DND-41 (cell line): ENCODE data around the gene ADGRG6.

Experiments used
- ATAC-seq: fragments of 200-7000 bp; cut with Tn5 transposase; 3 replicates; pipeline ENCODE4 v1.9.1; 2021; ENCODE audit warnings: low read depth; ENCODE audit not compliant: insufficient read depth
- DNase-seq: peaks from one replicate; pipeline ENCODE4 v3.0.0-alpha.2; 2020
- H2AFZ ChIP-seq: 2 replicates; pipeline ENCODE4 v1.6.0; 2012; ENCODE audit warnings: low read depth, low read length
- H3K27ac ChIP-seq: 2 replicates; pipeline ENCODE4 v1.5.1; 2012; ENCODE audit warnings: low read length, inconsistent platforms
- H3K27me3 ChIP-seq: fragments of 200-600 bp; sonication (generic); 2 replicates; pipeline ENCODE4 v1.6.0; 2012; ENCODE audit warnings: low read length, mild to moderate bottlenecking, inconsistent platforms; ENCODE audit not compliant: insufficient read depth, poor library complexity
- H3K36me3 ChIP-seq: 2 replicates; pipeline ENCODE4 v1.5.1; 2012; ENCODE audit warnings: low read length, inconsistent platforms; ENCODE audit not compliant: insufficient read depth
- H3K4me1 ChIP-seq: 2 replicates; pipeline ENCODE4 v1.5.1; 2012; ENCODE audit warnings: mild to moderate bottlenecking, low read length; ENCODE audit not compliant: insufficient read depth
- H3K4me2 ChIP-seq: 2 replicates; pipeline ENCODE4 v1.6.0; 2012; ENCODE audit warnings: mild to moderate bottlenecking, moderate library complexity, low read length, inconsistent platforms; ENCODE audit not compliant: insufficient read depth
- H3K4me3 ChIP-seq, 2 experiments: fragments of 200-600 bp in 1 of 2; shearing (Covaris generic) in 1 of 2; 2 replicates each; pipeline ENCODE4 v1.5.1; 2012 to 2016; ENCODE audit warnings: inconsistent platforms in 2 of 2, low read length in 2 of 2, mild to moderate bottlenecking in 2 of 2, low read depth in 1 of 2, moderate library complexity in 1 of 2
- H3K79me2 ChIP-seq: 2 replicates; pipeline ENCODE4 v1.6.0; 2012; ENCODE audit warnings: low read length, inconsistent platforms; ENCODE audit not compliant: insufficient read depth
- H3K9ac ChIP-seq: 2 replicates; pipeline ENCODE4 v1.6.0; 2012; ENCODE audit warnings: low read depth, mild to moderate bottlenecking, inconsistent platforms, low read length, moderate library complexity
- H3K9me3 ChIP-seq: 2 replicates; pipeline ENCODE4 v1.5.1; 2012; ENCODE audit warnings: low read length, moderate library complexity, mild to moderate bottlenecking, inconsistent platforms; ENCODE audit not compliant: insufficient read depth, severe bottlenecking
- H4K20me1 ChIP-seq: 2 replicates; pipeline ENCODE4 v1.6.0; 2012; ENCODE audit warnings: low read length; ENCODE audit not compliant: insufficient read depth
- CTCF ChIP-seq: IDR thresholded peaks from 2 replicates; pipeline ENCODE4 v1.5.1; 2012; ENCODE audit warnings: borderline replicate concordance, low read length, moderate library complexity, mild to moderate bottlenecking; ENCODE audit not compliant: poor library complexity, severe bottlenecking; ENCODE audit errors: extremely low read depth
- EZH2 ChIP-seq: IDR thresholded peaks from 3 replicates; pipeline ENCODE4 v1.6.1; 2012; ENCODE audit warnings: borderline replicate concordance, low read depth, mild to moderate bottlenecking, moderate library complexity, low read length, inconsistent platforms; ENCODE audit not compliant: severe bottlenecking

The ADGRG6 gene

GRCh38 chr6:142441716-142442115 is 139.9 kb downstream of the ADGRG6 start:
- TF ChIP-seq EZH2, result no peak
- TF ChIP-seq CTCF, result no peak
- Histone ChIP-seq H3K27ac (no peak overlapping the region), H3K9ac (no peak overlapping the region), H3K9me3 (no peaks in the 10 kb centered on the region), H3K4me1 (no peaks in the 10 kb centered on the region), H3K4me2 (no peak overlapping the region), H3K27me3 (peaks cover 2% of the 10 kb centered on the region), H4K20me1 (no peaks in the 10 kb centered on the region), H3K4me3 (no peak overlapping the region), H3K36me3 (no peaks in the 10 kb centered on the region), H3K79me2 (no peaks in the 10 kb centered on the region), H2AFZ (no peak overlapping the region)
- DNase-seq (no peak), ATAC-seq (no peak)

GRCh38 chr6:142443102-142443501 is 141.3 kb downstream of the ADGRG6 start:
- Histone ChIP-seq H3K4me2 (no peak overlapping the region), H3K9me3 (no peaks in the 10 kb centered on the region), H3K27ac (no peak overlapping the region), H3K4me1 (no peaks in the 10 kb centered on the region), H3K27me3 (peaks cover 3% of the 10 kb centered on the region), H3K4me3 (no peak overlapping the region), H3K79me2 (no peaks in the 10 kb centered on the region), H4K20me1 (no peaks in the 10 kb centered on the region), H3K9ac (no peak overlapping the region), H3K36me3 (no peaks in the 10 kb centered on the region), H2AFZ (no peak overlapping the region)
- DNase-seq (no peak), ATAC-seq (no peak)
- no peak for TF ChIP-seq CTCF
- TF ChIP-seq EZH2, result no peak

- no peaks in the 10 kb centered on the region for H4K20me1 ChIP-seq
- H3K9ac ChIP-seq, result no peak overlapping the region
- H3K4me2 ChIP-seq, result no peak overlapping the region
- no peaks in the 10 kb centered on the region for H3K79me2 ChIP-seq
- H3K36me3 ChIP-seq, result no peaks in the 10 kb centered on the region
- DNase-seq (no peak), ATAC-seq (no peak)
- no peaks in the 10 kb centered on the region for H3K9me3 ChIP-seq
- H3K4me1 ChIP-seq, result no peaks in the 10 kb centered on the region
- H3K4me3 ChIP-seq, result no peak overlapping the region
- H2AFZ ChIP-seq, result no peak overlapping the region
- H3K27me3 ChIP-seq, result peaks cover 3% of the 10 kb centered on the region
- no peak overlapping the region for H3K27ac ChIP-seq
- TF ChIP-seq CTCF (no peak), EZH2 (no peak)
Observed at GRCh38 chr6:142443532-142443931, 141.7 kb downstream of the ADGRG6 start.

GRCh38 chr6:142444376-142444775 is 142.6 kb downstream of the ADGRG6 start:
- ATAC-seq, result no peak
- H3K79me2 ChIP-seq, result no peaks in the 10 kb centered on the region
- peaks cover 3% of the 10 kb centered on the region for H3K27me3 ChIP-seq
- no peak for TF ChIP-seq CTCF
- TF ChIP-seq EZH2, result no peak
- no peaks in the 10 kb centered on the region for H4K20me1 ChIP-seq
- no peak for DNase-seq
- no peak overlapping the region for H3K9ac ChIP-seq
- no peak overlapping the region for H2AFZ ChIP-seq
- H3K27ac ChIP-seq, result no peak overlapping the region
- no peak overlapping the region for H3K4me3 ChIP-seq
- no peaks in the 10 kb centered on the region for H3K9me3 ChIP-seq
- no peak overlapping the region for H3K4me2 ChIP-seq
- H3K4me1 ChIP-seq, result no peaks in the 10 kb centered on the region
- H3K36me3 ChIP-seq, result no peaks in the 10 kb centered on the region
